Epithelial cell of esophagus (primary cell): ENCODE data around the gene EIF4EBP3.

ENCODE experiments used
- DNase-seq: peaks from one replicate; pipeline ENCODE4 v3.0.0; 2010; ENCODE audit warnings: low read depth
- H3K4me3 ChIP-seq: 2 replicates; pipeline ENCODE4 v1.5.1; 2011; ENCODE audit warnings: mild to moderate bottlenecking, low read length, control low read depth
- TF ChIP-seq, protein P1 (sequence below): IDR thresholded peaks from 2 replicates; pipeline ENCODE4 v1.5.1; 2011; ENCODE audit warnings: low read depth, mild to moderate bottlenecking, low read length, control low read depth, inconsistent platforms; ENCODE audit not compliant: insufficient read depth; ENCODE audit errors: missing control alignments

Gene EIF4EBP3

DNA sequence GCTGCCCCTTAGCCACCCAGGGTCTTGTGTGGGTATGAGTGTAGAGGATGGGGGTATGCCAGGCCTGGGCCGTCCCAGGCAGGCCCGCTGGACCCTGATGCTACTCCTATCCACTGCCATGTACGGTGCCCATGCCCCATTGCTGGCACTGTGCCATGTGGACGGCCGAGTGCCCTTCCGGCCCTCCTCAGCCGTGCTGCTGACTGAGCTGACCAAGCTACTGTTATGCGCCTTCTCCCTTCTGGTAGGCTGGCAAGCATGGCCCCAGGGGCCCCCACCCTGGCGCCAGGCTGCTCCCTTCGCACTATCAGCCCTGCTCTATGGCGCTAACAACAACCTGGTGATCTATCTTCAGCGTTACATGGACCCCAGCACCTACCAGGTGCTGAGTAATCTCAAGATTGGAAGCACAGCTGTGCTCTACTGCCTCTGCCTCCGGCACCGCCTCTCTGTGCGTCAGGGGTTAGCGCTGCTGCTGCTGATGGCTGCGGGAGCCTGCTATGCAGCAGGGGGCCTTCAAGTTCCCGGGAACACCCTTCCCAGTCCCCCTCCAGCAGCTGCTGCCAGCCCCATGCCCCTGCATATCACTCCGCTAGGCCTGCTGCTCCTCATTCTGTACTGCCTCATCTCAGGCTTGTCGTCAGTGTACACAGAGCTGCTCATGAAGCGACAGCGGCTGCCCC lies 19.8 kb downstream of the EIF4EBP3 start:
- TF ChIP-seq, protein P1, sequence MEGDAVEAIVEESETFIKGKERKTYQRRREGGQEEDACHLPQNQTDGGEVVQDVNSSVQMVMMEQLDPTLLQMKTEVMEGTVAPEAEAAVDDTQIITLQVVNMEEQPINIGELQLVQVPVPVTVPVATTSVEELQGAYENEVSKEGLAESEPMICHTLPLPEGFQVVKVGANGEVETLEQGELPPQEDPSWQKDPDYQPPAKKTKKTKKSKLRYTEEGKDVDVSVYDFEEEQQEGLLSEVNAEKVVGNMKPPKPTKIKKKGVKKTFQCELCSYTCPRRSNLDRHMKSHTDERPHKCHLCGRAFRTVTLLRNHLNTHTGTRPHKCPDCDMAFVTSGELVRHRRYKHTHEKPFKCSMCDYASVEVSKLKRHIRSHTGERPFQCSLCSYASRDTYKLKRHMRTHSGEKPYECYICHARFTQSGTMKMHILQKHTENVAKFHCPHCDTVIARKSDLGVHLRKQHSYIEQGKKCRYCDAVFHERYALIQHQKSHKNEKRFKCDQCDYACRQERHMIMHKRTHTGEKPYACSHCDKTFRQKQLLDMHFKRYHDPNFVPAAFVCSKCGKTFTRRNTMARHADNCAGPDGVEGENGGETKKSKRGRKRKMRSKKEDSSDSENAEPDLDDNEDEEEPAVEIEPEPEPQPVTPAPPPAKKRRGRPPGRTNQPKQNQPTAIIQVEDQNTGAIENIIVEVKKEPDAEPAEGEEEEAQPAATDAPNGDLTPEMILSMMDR: no peak
- H3K4me3 ChIP-seq: no peak overlapping the region
- DNase-seq: no peak

DNA sequence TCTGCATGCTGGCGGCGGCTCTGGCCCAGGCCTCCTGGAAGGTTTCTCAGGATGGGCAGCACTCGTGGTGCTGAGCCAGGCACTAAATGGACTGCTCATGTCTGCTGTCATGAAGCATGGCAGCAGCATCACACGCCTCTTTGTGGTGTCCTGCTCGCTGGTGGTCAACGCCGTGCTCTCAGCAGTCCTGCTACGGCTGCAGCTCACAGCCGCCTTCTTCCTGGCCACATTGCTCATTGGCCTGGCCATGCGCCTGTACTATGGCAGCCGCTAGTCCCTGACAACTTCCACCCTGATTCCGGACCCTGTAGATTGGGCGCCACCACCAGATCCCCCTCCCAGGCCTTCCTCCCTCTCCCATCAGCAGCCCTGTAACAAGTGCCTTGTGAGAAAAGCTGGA lies 20.4 kb downstream of the EIF4EBP3 start:
- DNase-seq: no peak
- no peak overlapping the region for H3K4me3 ChIP-seq
- TF ChIP-seq, protein P1: no peak

DNA sequence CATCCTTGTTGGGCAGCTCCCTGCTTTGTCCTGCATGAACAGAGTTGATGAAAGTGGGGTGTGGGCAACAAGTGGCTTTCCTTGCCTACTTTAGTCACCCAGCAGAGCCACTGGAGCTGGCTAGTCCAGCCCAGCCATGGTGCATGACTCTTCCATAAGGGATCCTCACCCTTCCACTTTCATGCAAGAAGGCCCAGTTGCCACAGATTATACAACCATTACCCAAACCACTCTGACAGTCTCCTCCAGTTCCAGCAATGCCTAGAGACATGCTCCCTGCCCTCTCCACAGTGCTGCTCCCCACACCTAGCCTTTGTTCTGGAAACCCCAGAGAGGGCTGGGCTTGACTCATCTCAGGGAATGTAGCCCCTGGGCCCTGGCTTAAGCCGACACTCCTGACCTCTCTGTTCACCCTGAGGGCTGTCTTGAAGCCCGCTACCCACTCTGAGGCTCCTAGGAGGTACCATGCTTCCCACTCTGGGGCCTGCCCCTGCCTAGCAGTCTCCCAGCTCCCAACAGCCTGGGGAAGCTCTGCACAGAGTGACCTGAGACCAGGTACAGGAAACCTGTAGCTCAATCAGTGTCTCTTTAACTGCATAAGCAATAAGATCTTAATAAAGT lies 21.1 kb downstream of the EIF4EBP3 start:
- TF ChIP-seq, protein P1: no peak

DNA sequence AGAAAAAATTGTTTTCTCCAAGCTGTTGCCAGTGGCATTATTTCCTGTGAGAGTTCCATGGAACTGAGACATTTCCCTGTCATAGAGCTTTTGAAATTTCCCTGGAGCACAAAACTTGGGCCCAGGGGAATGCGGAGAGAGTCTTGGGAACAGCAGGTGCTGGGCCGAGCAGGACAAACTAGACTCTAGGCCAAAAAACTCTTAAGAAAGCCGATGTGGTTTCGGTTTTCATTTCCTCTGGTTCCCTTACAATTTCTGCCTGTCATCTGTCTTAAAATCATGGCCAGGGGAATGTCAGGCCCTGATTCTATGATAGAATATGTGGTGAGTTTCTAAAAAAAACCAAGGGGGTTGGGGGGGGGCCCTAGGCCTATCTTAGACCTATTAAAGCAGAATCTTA lies 21.7 kb downstream of the EIF4EBP3 start:
- H3K4me3 ChIP-seq: no peak overlapping the region
- TF ChIP-seq, protein P1: no peak
- DNase-seq: no peak

More for the DNA sequence above, 21.1 kb downstream of the EIF4EBP3 start:
- peak; percentile 29 for DNase-seq
- H3K4me3 ChIP-seq: no peak overlapping the region

DNA sequence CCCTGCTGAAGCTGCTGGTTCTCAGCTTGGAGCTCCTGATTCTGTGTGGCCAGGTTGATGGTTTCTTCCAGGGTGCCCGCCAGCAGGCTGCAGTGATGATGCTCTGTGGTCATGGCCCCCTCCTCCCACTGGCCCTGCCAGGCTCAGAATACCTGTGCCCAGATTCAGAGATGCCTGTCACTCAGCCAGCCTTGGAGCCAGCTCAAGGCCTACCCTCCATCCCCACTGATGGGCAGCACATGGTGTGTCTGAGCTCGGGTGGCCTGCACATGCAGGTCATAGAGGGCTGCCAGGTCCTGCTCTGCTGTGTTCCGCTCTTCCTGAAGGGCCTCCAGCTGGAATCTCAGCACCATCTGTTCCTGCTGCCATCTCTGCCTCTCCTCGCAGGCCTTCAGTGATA lies 22.6 kb downstream of the EIF4EBP3 start:
- DNase-seq: no peak
- no peak overlapping the region for H3K4me3 ChIP-seq
- TF ChIP-seq, protein P1: no peak

DNA sequence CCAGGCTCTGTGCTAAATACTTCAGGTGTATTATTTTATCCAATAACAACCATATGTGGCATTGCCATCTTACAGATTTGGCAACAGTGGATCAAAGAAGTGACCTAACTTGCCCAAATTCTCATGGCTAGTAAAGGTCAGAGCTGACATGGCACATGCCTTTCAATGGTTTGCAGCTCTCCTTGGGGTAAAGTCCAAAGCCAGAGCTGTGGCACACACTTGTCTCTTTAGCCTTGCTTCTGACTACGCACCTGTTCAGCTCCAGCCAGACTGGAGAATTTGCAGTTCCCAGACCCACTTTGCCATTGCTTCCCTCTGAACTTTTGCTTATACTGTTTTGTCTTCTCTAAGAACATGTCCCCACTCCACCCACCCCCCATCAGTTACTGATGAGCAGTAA lies 23.0 kb downstream of the EIF4EBP3 start:
- H3K4me3 ChIP-seq: no peak overlapping the region
- TF ChIP-seq, protein P1: no peak
- DNase-seq: no peak

DNA sequence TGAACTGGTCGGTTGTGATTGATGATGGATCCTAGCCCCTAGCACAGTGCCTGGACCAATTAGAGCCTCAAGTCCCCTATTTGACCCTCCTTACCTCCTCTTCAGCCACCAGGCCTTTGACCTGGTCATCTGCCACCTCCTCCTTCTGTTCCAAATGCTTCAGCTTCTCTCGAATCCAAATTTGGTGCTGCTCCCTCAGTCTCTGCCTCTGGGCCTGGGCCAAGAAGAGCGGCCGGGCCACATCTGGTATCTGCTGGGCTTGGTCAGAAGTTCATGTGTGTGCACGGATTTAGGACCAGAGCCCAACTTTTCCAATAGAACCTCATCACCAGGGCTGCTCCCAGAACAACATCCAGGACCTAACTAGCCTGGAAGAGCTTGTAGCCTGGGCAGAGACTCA lies 23.6 kb downstream of the EIF4EBP3 start:
- TF ChIP-seq, protein P1: no peak
- no peak overlapping the region for H3K4me3 ChIP-seq
- DNase-seq: no peak
